H1 (cell line): ENCODE results near the gene ZNF318. TPM values are rescaled to one million over a fixed set of nuclear protein-coding genes. Genes with fewer than 3 reads are reported as not detected.

ENCODE experiments used
- CTCF ChIA-PET: fragments of 300-600 bp; sonication (Branson Sonifier 250); formaldehyde crosslinking; loops from one replicate; lab custom pipeline; 2021; ENCODE audit not compliant: partially characterized antibody; lab: Charles Lee
- POLR2A ChIA-PET: fragments of 300-600 bp; sonication (Branson Sonifier 250); formaldehyde crosslinking; loops from one replicate; lab custom pipeline; 2021; ENCODE audit warnings: inconsistent platforms; ENCODE audit not compliant: partially characterized antibody; lab: Charles Lee
- DNase-seq, 2 experiments: peaks; one replicate each; pipeline versions ENCODE4 v3.0.0 to v3.0.0-alpha.2; 2010 to 2022; ENCODE audit warnings: low spot score in 2 of 2, low read depth in 1 of 2, mixed read lengths in 1 of 2
- FAIRE-seq: peaks from 2 replicates; lab custom pipeline; 2011; peaks lifted over from hg19 to GRCh38; lab: Jason Lieb, UNC
- H2AFZ ChIP-seq: 2 replicates; pipeline ENCODE4 v1.8.1; 2012; ENCODE audit warnings: low read length, inconsistent platforms
- H2AK5ac ChIP-seq: 2 replicates; pipeline ENCODE4 v1.6.1; 2013; ENCODE audit warnings: low read depth, low read length
- H2BK120ac ChIP-seq: replicated peaks from 2 replicates; pipeline ENCODE3; 2013; ENCODE audit warnings: low read depth, low read length, inconsistent platforms
- H2BK12ac ChIP-seq: 2 replicates; pipeline ENCODE4 v1.6.1; 2013; ENCODE audit warnings: low read depth, low read length
- H2BK15ac ChIP-seq: 2 replicates; pipeline ENCODE4 v1.6.1; 2013; ENCODE audit warnings: low read length
- H2BK20ac ChIP-seq: 2 replicates; pipeline ENCODE4 v1.6.1; 2013; ENCODE audit warnings: low read length
- H2BK5ac ChIP-seq: 2 replicates; pipeline ENCODE4 v1.6.1; 2013; ENCODE audit warnings: low read depth, low read length
- H3K14ac ChIP-seq: 2 replicates; pipeline ENCODE4 v1.6.1; 2013; ENCODE audit warnings: inconsistent platforms; ENCODE audit not compliant: insufficient read length
- H3K18ac ChIP-seq: 2 replicates; pipeline ENCODE4 v1.6.1; 2013; ENCODE audit warnings: low read length; ENCODE audit errors: extremely low read depth
- H3K23ac ChIP-seq: 2 replicates; pipeline ENCODE4 v1.6.1; 2013; ENCODE audit warnings: inconsistent platforms; ENCODE audit not compliant: insufficient read length
- H3K23me2 ChIP-seq: 2 replicates; pipeline ENCODE4 v1.6.1; 2013; ENCODE audit warnings: low read depth, low read length
- H3K27ac ChIP-seq: 2 replicates; pipeline ENCODE4 v1.6.1; 2011; ENCODE audit warnings: low read depth, low read length, inconsistent platforms
- H3K27me3 ChIP-seq, 4 experiments: replicated peaks in 1 of 4; 1 replicate in 1 of 4; 2 replicates in 3 of 4; pipeline versions ENCODE4 v1.6.1 to v1.8.1; 2011 to 2013; ENCODE audit warnings: low read length in 3 of 4, mild to moderate bottlenecking in 3 of 4, inconsistent platforms in 2 of 4, mixed read lengths in 2 of 4, moderate library complexity in 1 of 4; ENCODE audit not compliant: control insufficient read depth in 3 of 4, insufficient read depth in 3 of 4; ENCODE audit errors: extremely low read depth in 1 of 4
- H3K36me3 ChIP-seq, 4 experiments: 2 replicates each; pipeline versions ENCODE4 v1.6.1 to v1.8.1; 2011 to 2013; ENCODE audit warnings: mild to moderate bottlenecking in 4 of 4, low read length in 3 of 4, moderate library complexity in 2 of 4, control low read depth in 1 of 4, inconsistent platforms in 1 of 4; ENCODE audit not compliant: insufficient read depth in 4 of 4, control insufficient read depth in 2 of 4
- H3K4ac ChIP-seq: replicated peaks from 2 replicates; pipeline ENCODE3; 2013; ENCODE audit warnings: low read length, low read depth, mixed read lengths, inconsistent platforms; ENCODE audit not compliant: insufficient read length
- H3K4me1 ChIP-seq, 4 experiments: replicated peaks in 1 of 4; 1 replicate in 1 of 4; 2 replicates in 3 of 4; pipeline versions ENCODE4 v1.6.1 to v1.8.1; 2011 to 2013; ENCODE audit warnings: low read length in 3 of 4, inconsistent platforms in 2 of 4, mixed read lengths in 1 of 4; ENCODE audit not compliant: insufficient read depth in 4 of 4, control insufficient read depth in 3 of 4
- H3K4me2 ChIP-seq, 2 experiments: 2 replicates each; pipeline versions ENCODE4 v1.6.1 to v1.8.1; 2011 to 2013; ENCODE audit warnings: low read depth in 2 of 2, low read length in 2 of 2, control low read depth in 1 of 2, inconsistent platforms in 1 of 2, mild to moderate bottlenecking in 1 of 2; ENCODE audit not compliant: insufficient read depth in 1 of 2
- H3K4me3 ChIP-seq, 4 experiments: fragments of 200-600, 300-600 bp in 1 of 4; sonication (generic), shearing (Covaris generic), sonication (Bioruptor Twin) in 1 of 4; 2 replicates each; pipeline versions ENCODE4 v1.5.1 to v1.8.1; 2011 to 2016; ENCODE audit warnings: low read length in 4 of 4, low read depth in 3 of 4, control low read depth in 2 of 4, inconsistent platforms in 2 of 4, mild to moderate bottlenecking in 2 of 4, mixed read lengths in 1 of 4, moderate library complexity in 1 of 4; ENCODE audit not compliant: insufficient read depth in 2 of 4; ENCODE audit errors: extremely low read depth in 1 of 4
- H3K56ac ChIP-seq: replicated peaks from 2 replicates; pipeline ENCODE3; 2013; ENCODE audit warnings: low read depth, mild to moderate bottlenecking, mixed read lengths, low read length, inconsistent platforms; ENCODE audit not compliant: insufficient read length
- H3K79me1 ChIP-seq: 2 replicates; pipeline ENCODE4 v1.6.1; 2013; ENCODE audit warnings: low read depth, low read length, control low read depth
- H3K79me2 ChIP-seq, 2 experiments: 2 replicates each; pipeline versions ENCODE4 v1.6.1 to v1.8.1; 2012 to 2013; ENCODE audit warnings: low read length in 2 of 2, mild to moderate bottlenecking in 2 of 2, inconsistent platforms in 1 of 2; ENCODE audit not compliant: insufficient read depth in 2 of 2, control insufficient read depth in 1 of 2
- H3K9ac ChIP-seq, 4 experiments: replicated peaks in 1 of 4; 1 replicate in 1 of 4; 2 replicates in 3 of 4; pipeline versions ENCODE4 v1.6.1 to v1.8.1; 2011 to 2013; ENCODE audit warnings: low read depth in 3 of 4, low read length in 3 of 4, control low read depth in 2 of 4, mild to moderate bottlenecking in 2 of 4, moderate library complexity in 2 of 4, inconsistent platforms in 1 of 4; ENCODE audit errors: extremely low read depth in 1 of 4
- H3K9me3 ChIP-seq, 2 experiments: 2 replicates each; pipeline versions ENCODE4 v1.6.1 to v1.8.1; 2012 to 2013; ENCODE audit warnings: mild to moderate bottlenecking in 2 of 2, moderate library complexity in 2 of 2, control low read depth in 1 of 2, inconsistent platforms in 1 of 2, low read depth in 1 of 2, low read length in 1 of 2, mixed read lengths in 1 of 2; ENCODE audit not compliant: insufficient read depth in 2 of 2
- H4K20me1 ChIP-seq, 2 experiments: replicated peaks in 1 of 2; 2 replicates each; pipeline versions ENCODE3 to v1.8.1; 2011 to 2013; ENCODE audit warnings: inconsistent platforms in 2 of 2, low read length in 2 of 2, mild to moderate bottlenecking in 1 of 2; ENCODE audit not compliant: insufficient read depth in 2 of 2, control insufficient read depth in 1 of 2
- H4K5ac ChIP-seq: 2 replicates; pipeline ENCODE4 v1.6.1; 2013; ENCODE audit warnings: low read length, low read depth, mixed read lengths, inconsistent platforms; ENCODE audit not compliant: insufficient read length
- H4K8ac ChIP-seq: 2 replicates; pipeline ENCODE4 v1.8.0; 2013; ENCODE audit warnings: mild to moderate bottlenecking, moderate library complexity, low read length, inconsistent platforms; ENCODE audit not compliant: insufficient read depth; ENCODE audit errors: extremely low read depth
- H4K91ac ChIP-seq: replicated peaks from 2 replicates; pipeline ENCODE3; 2013; ENCODE audit warnings: low read length, mixed read lengths, inconsistent platforms; ENCODE audit not compliant: insufficient read length
- JUN ChIP-seq: IDR thresholded peaks from 2 replicates; pipeline ENCODE4 v1.6.1; 2011; ENCODE audit warnings: low read depth, mild to moderate bottlenecking, improper control_type of control experiment, low read length
- JUND ChIP-seq: IDR thresholded peaks from 2 replicates; pipeline ENCODE4 v1.6.1; 2011; ENCODE audit warnings: mild to moderate bottlenecking, improper control_type of control experiment, low read length
- MAFK ChIP-seq: IDR thresholded peaks from 2 replicates; pipeline ENCODE4 v1.6.1; 2012; ENCODE audit warnings: low read depth, mild to moderate bottlenecking, improper control_type of control experiment, low read length
- PHF8 ChIP-seq: fragments of 200-600 bp; sonication (generic); conservative IDR thresholded peaks from 2 replicates; pipeline ENCODE4 v1.7.1; 2012; ENCODE audit warnings: low read depth, mild to moderate bottlenecking, inconsistent platforms, low read length, moderate library complexity
- RBBP5 ChIP-seq: IDR thresholded peaks from 2 replicates; pipeline ENCODE4 v1.7.1; 2012; ENCODE audit warnings: low read depth, mild to moderate bottlenecking, inconsistent platforms, low read length, moderate library complexity, borderline replicate concordance
- RNF2 ChIP-seq: fragments of 200-900, 300-1000 bp; sonication (generic); IDR thresholded peaks from 2 replicates; pipeline ENCODE4 v1.7.1; 2016; ENCODE audit warnings: borderline replicate concordance, low read depth, mild to moderate bottlenecking, antibody characterized with exemption, low read length; ENCODE audit not compliant: poor library complexity, severe bottlenecking; ENCODE audit errors: missing control alignments
- SIRT6 ChIP-seq: IDR thresholded peaks from one replicate; pipeline ENCODE4 v1.7.1; 2012; ENCODE audit warnings: low read length, inconsistent platforms
- SP2 ChIP-seq: IDR thresholded peaks from 2 replicates; pipeline ENCODE4 v1.6.1; 2012; ENCODE audit warnings: mild to moderate bottlenecking, low read length, inconsistent platforms
- TEAD4 ChIP-seq: IDR thresholded peaks from 2 replicates; pipeline ENCODE4 v1.6.1; 2012; ENCODE audit warnings: low read depth, low read length, inconsistent platforms, mixed read lengths
- WGBS, 2 experiments: shearing (Covaris generic) in 1 of 2; methylation state at CpG; one replicate each; pipeline versions ENCODE4 v1.1.6 to v1.1.7; 2013 to 2015; ENCODE audit warnings: low lambda C conversion rate in 2 of 2, mixed read lengths in 2 of 2, inconsistent platforms in 1 of 2, low coverage in 1 of 2, missing lambda C conversion rate in 1 of 2; ENCODE audit not compliant: insufficient replicate concordance in 2 of 2, insufficient coverage in 1 of 2, insufficient read length in 1 of 2; ENCODE audit errors: extremely low coverage in 1 of 2, missing lambda C conversion rate in 1 of 2; 5-methylcytosine and 5-hydroxymethylcytosine counted together
- polyA plus RNA-seq, 7 experiments: library from polyadenylated mRNA; depleted of rRNA in 3 of 7; stranded (reverse) in 5 of 7; unstranded in 2 of 7; fragments of >200 nt in 5 of 7; fragments of 200-250 nt in 2 of 7; gene quantifications; 1 replicate in 5 of 7; 2 replicates in 1 of 7; 4 replicates in 1 of 7; pipeline versions ENCODE4 v1.2.1 to v1.2.3, GENCODE V29; 2011 to 2013; ENCODE audit warnings: missing spikeins in 2 of 7, mixed read lengths in 2 of 7
- total RNA-seq: library from RNA; stranded (reverse); fragmentation: NEBNext Ultra II Directional; extraction: Animal tissue kit (Norgen Biotek cat#: 25700); gene quantifications from 2 replicates; pipeline ENCODE4 v1.2.1, GENCODE V29; 2021
- TF ChIP-seq, protein P1 (sequence below), 3 experiments: IDR thresholded peaks; 1 replicate in 2 of 3; 2 replicates in 1 of 3; pipeline versions ENCODE4 v1.5.1 to v1.6.1; 2011; ENCODE audit warnings: low read length in 3 of 3, mild to moderate bottlenecking in 3 of 3, inconsistent platforms in 2 of 3, low read depth in 1 of 3, moderate library complexity in 1 of 3; ENCODE audit not compliant: insufficient read depth in 1 of 3; ENCODE audit errors: control extremely low read depth in 1 of 3

ZNF318 gene
- total and polyA plus RNA-seq, 2 of the 8 experiments (the other 6 are each of a cell fraction or from before 2014, with no cell fraction given): 10.2 to 22.1 TPM

GRCh38 chr6:43334466-43335095 is 34.9 kb downstream of the ZNF318 start:
- Histone ChIP-seq H3K23me2 (no peaks in the 10 kb centered on the region), H3K14ac (no peak overlapping the region), H2BK20ac (no peak overlapping the region), H3K79me1 (no peaks in the 10 kb centered on the region), H3K9ac (no peak overlapping the region), H3K27me3 (no peaks in the 10 kb centered on the region), H3K36me3 (peaks cover 0 to 13% (median 4%) of the 10 kb centered on the region in 4 experiments; a peak in 5 of 8 replicates), H2BK15ac (no peak overlapping the region), H2BK12ac (no peak overlapping the region), H3K4me1 (no peaks in the 10 kb centered on the region; a peak in 1 of 7 replicates), H4K8ac (no peak overlapping the region), H2AK5ac (no peak overlapping the region), H3K27ac (no peak overlapping the region), H3K4me3 (no peak overlapping the region), H2BK5ac (no peak overlapping the region), H4K5ac (no peak overlapping the region), H3K18ac (no peak overlapping the region), H2BK120ac (no peak overlapping the region), H3K23ac (no peak overlapping the region), H4K20me1 (no peaks in the 10 kb centered on the region), H3K4ac (no peak overlapping the region), H3K9me3 (peaks cover 0 to 3% of the 10 kb centered on the region in 2 experiments; a peak in 1 of 4 replicates), H3K79me2 (no peaks in the 10 kb centered on the region), H3K56ac (no peak overlapping the region), H4K91ac (no peak overlapping the region), H3K4me2 (no peak overlapping the region), H2AFZ (no peak overlapping the region)
- WGBS, 2 experiments: 62% methylated on average over 2 of the region's 2 CpGs; no CpG with 5 or more reads in 1 of the 2 experiments
- FAIRE-seq: peak; percentile 96
- POLR2A ChIA-PET: no interaction called here
- peak in 1 of 2 experiments; percentile 21 for DNase-seq
- CTCF ChIA-PET: interaction anchor here (0.6 to 5.4 kb wide), 38 partner anchors 9 to 480 kb away, joined by 3 to 78 read pairs (median 4); partner anchors contain the start of genes CRIP3, CUL9 and DNPH1
- TF ChIP-seq MAFK (no peak), RNF2 (no peak), RBBP5 (no peak), SP2 (no peak), SIRT6 (no peak), JUND (no peak), JUN (no peak), TEAD4 (0 out of 2 replicates have a peak, but pooled peaks have one; percentile 28), PHF8 (no peak)
- TF ChIP-seq, protein P1, sequence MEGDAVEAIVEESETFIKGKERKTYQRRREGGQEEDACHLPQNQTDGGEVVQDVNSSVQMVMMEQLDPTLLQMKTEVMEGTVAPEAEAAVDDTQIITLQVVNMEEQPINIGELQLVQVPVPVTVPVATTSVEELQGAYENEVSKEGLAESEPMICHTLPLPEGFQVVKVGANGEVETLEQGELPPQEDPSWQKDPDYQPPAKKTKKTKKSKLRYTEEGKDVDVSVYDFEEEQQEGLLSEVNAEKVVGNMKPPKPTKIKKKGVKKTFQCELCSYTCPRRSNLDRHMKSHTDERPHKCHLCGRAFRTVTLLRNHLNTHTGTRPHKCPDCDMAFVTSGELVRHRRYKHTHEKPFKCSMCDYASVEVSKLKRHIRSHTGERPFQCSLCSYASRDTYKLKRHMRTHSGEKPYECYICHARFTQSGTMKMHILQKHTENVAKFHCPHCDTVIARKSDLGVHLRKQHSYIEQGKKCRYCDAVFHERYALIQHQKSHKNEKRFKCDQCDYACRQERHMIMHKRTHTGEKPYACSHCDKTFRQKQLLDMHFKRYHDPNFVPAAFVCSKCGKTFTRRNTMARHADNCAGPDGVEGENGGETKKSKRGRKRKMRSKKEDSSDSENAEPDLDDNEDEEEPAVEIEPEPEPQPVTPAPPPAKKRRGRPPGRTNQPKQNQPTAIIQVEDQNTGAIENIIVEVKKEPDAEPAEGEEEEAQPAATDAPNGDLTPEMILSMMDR (IDR thresholded peaks at IDR 0.05; ENCODE audit: control extremely low read depth in 1 of 3, insufficient read depth in 1 of 3, low read depth in 1 of 3, low read length in 3 of 3): peak in 2 of 3 experiments; percentile 68 to 74; a peak in 3 of 4 replicates
